Astrocyte (in vitro differentiated cells and primary cell): Measurements from ENCODE around the gene PMAIP1. TPM values are rescaled to one million over a fixed set of nuclear protein-coding genes. Genes with fewer than 3 reads are reported as not detected.

Experiments
- DNase-seq: peaks from one replicate; pipeline ENCODE4 v3.0.0-alpha.2; 2010; ENCODE audit warnings: low read depth
- FAIRE-seq: peaks from 2 replicates; lab custom pipeline; 2011; peaks lifted over from hg19 to GRCh38; lab: Jason Lieb, UNC
- H2AFZ ChIP-seq: 2 replicates; pipeline ENCODE4 v1.6.0; 2012; ENCODE audit warnings: low read depth, low read length, inconsistent platforms
- H3K27ac ChIP-seq: 2 replicates; pipeline ENCODE4 v1.5.1; 2011; ENCODE audit warnings: low read depth, low read length, inconsistent platforms
- H3K27me3 ChIP-seq: 2 replicates; pipeline ENCODE4 v1.6.0; 2011; ENCODE audit warnings: low read length, inconsistent platforms; ENCODE audit not compliant: insufficient read depth
- H3K36me3 ChIP-seq: 2 replicates; pipeline ENCODE4 v1.5.1; 2011; ENCODE audit warnings: low read length, inconsistent platforms; ENCODE audit not compliant: insufficient read depth
- H3K4me1 ChIP-seq: 2 replicates; pipeline ENCODE4 v1.5.1; 2011; ENCODE audit warnings: low read length, inconsistent platforms; ENCODE audit not compliant: insufficient read depth
- H3K4me2 ChIP-seq: 2 replicates; pipeline ENCODE4 v1.6.0; 2012; ENCODE audit warnings: low read length, inconsistent platforms
- H3K4me3 ChIP-seq: 2 replicates; pipeline ENCODE4 v1.5.1; 2011; ENCODE audit warnings: low read depth, mild to moderate bottlenecking, low read length, inconsistent platforms; ENCODE audit not compliant: insufficient read depth
- H3K79me2 ChIP-seq: 2 replicates; pipeline ENCODE4 v1.6.0; 2012; ENCODE audit warnings: mild to moderate bottlenecking, low read length, inconsistent platforms; ENCODE audit not compliant: insufficient read depth
- H3K9ac ChIP-seq: 2 replicates; pipeline ENCODE4 v1.6.0; 2012; ENCODE audit warnings: mild to moderate bottlenecking, low read length, inconsistent platforms
- H3K9me3 ChIP-seq: 2 replicates; pipeline ENCODE4 v1.5.1; 2012; ENCODE audit warnings: low read depth, mild to moderate bottlenecking, low read length, inconsistent platforms; ENCODE audit not compliant: insufficient read depth
- H4K20me1 ChIP-seq: 2 replicates; pipeline ENCODE4 v1.6.0; 2012; ENCODE audit warnings: low read length, inconsistent platforms; ENCODE audit not compliant: insufficient read depth
- H3K27ac Mint-ChIP-seq: one replicate; pipeline ENCODE4 v1.8.0; 2021; ENCODE audit warnings: mild to moderate bottlenecking, mixed read lengths; ENCODE audit not compliant: unreplicated experiment
- H3K27me3 Mint-ChIP-seq: one replicate; pipeline ENCODE4 v1.8.0; 2021; ENCODE audit warnings: low read depth, mixed read lengths; ENCODE audit not compliant: unreplicated experiment
- H3K36me3 Mint-ChIP-seq: one replicate; pipeline ENCODE4 v1.8.0; 2021; ENCODE audit warnings: low read depth, mixed read lengths; ENCODE audit not compliant: unreplicated experiment
- H3K4me1 Mint-ChIP-seq: one replicate; pipeline ENCODE4 v1.8.0; 2021; ENCODE audit warnings: low read depth, mixed read lengths; ENCODE audit not compliant: unreplicated experiment
- H3K4me3 Mint-ChIP-seq: one replicate; pipeline ENCODE4 v1.8.0; 2021; ENCODE audit warnings: mild to moderate bottlenecking, moderate library complexity, mixed read lengths; ENCODE audit not compliant: unreplicated experiment
- H3K9me3 Mint-ChIP-seq: one replicate; pipeline ENCODE4 v1.8.0; 2021; ENCODE audit warnings: mild to moderate bottlenecking, mixed read lengths; ENCODE audit not compliant: unreplicated experiment
- CTCF ChIP-seq: IDR thresholded peaks from 2 replicates; pipeline ENCODE4 v1.5.1; 2011; ENCODE audit warnings: low read depth, mild to moderate bottlenecking, inconsistent platforms, low read length, moderate library complexity; ENCODE audit not compliant: insufficient read depth
- EZH2 ChIP-seq: IDR thresholded peaks from 2 replicates; pipeline ENCODE4 v1.6.1; 2012; ENCODE audit warnings: mild to moderate bottlenecking, low read length, inconsistent platforms; ENCODE audit not compliant: insufficient read depth
- total RNA-seq: library from RNA; stranded (reverse); gene quantifications from 2 replicates; pipeline ENCODE4 v1.2.1, GENCODE V29; 2021

Gene PMAIP1
- total RNA-seq, 1 donor from 2014 or later = 98.1 TPM

GRCh38 chr18:59867337-59868104 lies 32.3 kb upstream of the PMAIP1 start:
- Mint-ChIP-seq H3K27me3 (no peaks in the 10 kb centered on the region), H3K9me3 (no peaks in the 10 kb centered on the region), H3K4me1 (peaks cover 8% of the 10 kb centered on the region), H3K4me3 (no peak overlapping the region), H3K36me3 (no peaks in the 10 kb centered on the region), H3K27ac (no peak overlapping the region)
- no peak overlapping the region for H3K4me3 ChIP-seq
- FAIRE-seq = no peak
- H3K9ac ChIP-seq = no peak overlapping the region
- H3K27me3 ChIP-seq = no peaks in the 10 kb centered on the region
- H3K4me1 ChIP-seq = peaks cover 2% of the 10 kb centered on the region
- no peaks in the 10 kb centered on the region for H4K20me1 ChIP-seq
- no peaks in the 10 kb centered on the region for H3K9me3 ChIP-seq
- no peak overlapping the region for H2AFZ ChIP-seq
- no peak overlapping the region for H3K4me2 ChIP-seq
- no peak overlapping the region for H3K27ac ChIP-seq
- TF ChIP-seq CTCF = no peak
- no peak for TF ChIP-seq EZH2
- no peak for DNase-seq
- no peaks in the 10 kb centered on the region for H3K36me3 ChIP-seq
- H3K79me2 ChIP-seq = no peaks in the 10 kb centered on the region

GRCh38 chr18:59870623-59871130 lies 29.1 kb upstream of the PMAIP1 start:
- FAIRE-seq (no peak), DNase-seq (no peak)
- H3K4me2 ChIP-seq = no peak overlapping the region
- H3K4me3 Mint-ChIP-seq = no peak overlapping the region
- peaks cover 10% of the 10 kb centered on the region for H3K4me1 ChIP-seq
- H4K20me1 ChIP-seq = no peaks in the 10 kb centered on the region
- H3K36me3 Mint-ChIP-seq = no peaks in the 10 kb centered on the region
- H3K9me3 ChIP-seq = no peaks in the 10 kb centered on the region
- TF ChIP-seq EZH2 = no peak
- no peak for TF ChIP-seq CTCF
- peaks cover 14% of the 10 kb centered on the region for H3K4me1 Mint-ChIP-seq
- no peak overlapping the region for H2AFZ ChIP-seq
- H3K36me3 ChIP-seq = no peaks in the 10 kb centered on the region
- no peak overlapping the region for H3K27ac ChIP-seq
- no peak overlapping the region for H3K9ac ChIP-seq
- H3K79me2 ChIP-seq = no peaks in the 10 kb centered on the region
- H3K4me3 ChIP-seq = no peak overlapping the region
- no peak overlapping the region for H3K27ac Mint-ChIP-seq
- no peaks in the 10 kb centered on the region for H3K27me3 Mint-ChIP-seq
- no peaks in the 10 kb centered on the region for H3K27me3 ChIP-seq
- H3K9me3 Mint-ChIP-seq = peaks cover 1% of the 10 kb centered on the region
